ENCODE measurements around the gene FABP7.

Gene FABP7

DNA sequence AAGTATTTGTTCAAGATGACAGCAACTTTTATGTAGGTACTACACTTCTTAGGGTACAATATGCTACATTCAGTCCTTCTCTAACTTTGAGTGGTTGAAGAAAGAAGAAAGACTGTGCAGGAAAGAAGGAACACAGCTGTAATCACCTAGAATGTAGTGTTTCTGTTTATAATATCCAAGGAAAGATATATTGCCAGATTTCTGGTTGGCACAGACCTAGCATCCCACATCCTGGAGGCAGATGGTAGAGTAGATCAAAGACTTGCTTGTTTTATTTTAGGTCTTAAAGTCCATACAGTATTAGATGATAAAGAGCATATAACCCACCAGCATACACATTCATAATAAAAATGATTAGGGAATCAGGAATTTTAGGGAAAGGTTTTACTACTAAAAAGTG lies 13.3 kb upstream of the FABP7 start:
- peaks cover 9% of the 10 kb centered on the region for H3K4me1 ChIP-seq (ENCODE audit: control insufficient read depth, insufficient read depth, low read length)
- no peak overlapping the region for H3K4me3 ChIP-seq (ENCODE audit: low read length)
- no peaks in the 10 kb centered on the region for H3K27me3 ChIP-seq (ENCODE audit: control insufficient read depth, insufficient read depth, low read length)
- H3K36me3 ChIP-seq (ENCODE audit: control insufficient read depth, insufficient read depth, low read length) = no peaks in the 10 kb centered on the region
- H3K9ac ChIP-seq (ENCODE audit: low read length) = no peak overlapping the region
- H3K9me3 ChIP-seq (ENCODE audit: control insufficient read depth, low read length) = no peaks in the 10 kb centered on the region

GRCh38 chr6:122770835-122771601 lies 8.5 kb upstream of the FABP7 start:
- Histone ChIP-seq H3K36me3 (ENCODE audit: control insufficient read depth, insufficient read depth, low read length) (no peaks in the 10 kb centered on the region), H3K9me3 (ENCODE audit: control insufficient read depth, low read length) (no peaks in the 10 kb centered on the region), H3K9ac (ENCODE audit: low read length) (no peak overlapping the region), H3K4me1 (ENCODE audit: control insufficient read depth, insufficient read depth, low read length) (peaks cover 9% of the 10 kb centered on the region), H3K4me3 (ENCODE audit: low read length) (no peak overlapping the region), H3K27me3 (ENCODE audit: control insufficient read depth, insufficient read depth, low read length) (no peaks in the 10 kb centered on the region)

DNA sequence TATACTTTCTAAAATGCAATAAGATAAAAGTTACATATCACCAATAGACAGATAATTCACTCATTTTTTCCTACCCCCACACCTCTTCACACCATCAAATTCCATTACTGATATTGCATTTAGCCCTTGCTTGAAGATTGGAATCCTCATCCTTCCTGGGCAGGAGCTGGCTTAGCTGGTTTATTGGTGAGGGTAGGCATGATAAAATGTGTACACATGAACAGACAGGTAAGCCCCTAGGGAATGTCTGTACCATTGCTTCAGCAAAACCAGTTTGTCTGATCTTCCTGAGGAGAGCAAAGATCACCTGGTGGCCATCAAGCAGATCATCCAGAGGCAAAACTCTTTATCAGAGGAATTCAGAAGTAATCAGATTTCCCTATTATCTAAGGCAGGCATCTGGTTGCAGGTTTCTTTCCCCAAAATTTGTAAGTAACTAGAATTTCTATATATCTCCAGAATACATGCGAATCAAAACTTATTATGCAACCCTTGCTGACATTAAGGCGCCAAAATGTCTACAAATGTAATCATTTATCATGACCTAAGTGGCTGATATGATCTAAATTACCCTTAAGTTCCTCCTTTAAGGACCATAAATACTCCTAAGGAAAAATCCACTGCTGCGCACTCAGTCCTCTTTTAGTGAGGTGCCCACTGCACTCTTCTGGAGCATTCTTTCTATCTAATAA lies 6.6 kb upstream of the FABP7 start:
- Histone ChIP-seq H3K9me3 (ENCODE audit: control insufficient read depth, low read length) (no peaks in the 10 kb centered on the region), H3K4me1 (ENCODE audit: control insufficient read depth, insufficient read depth, low read length) (peaks cover 9% of the 10 kb centered on the region), H3K36me3 (ENCODE audit: control insufficient read depth, insufficient read depth, low read length) (no peaks in the 10 kb centered on the region), H3K27me3 (ENCODE audit: control insufficient read depth, insufficient read depth, low read length) (no peaks in the 10 kb centered on the region), H3K4me3 (ENCODE audit: low read length) (no peak overlapping the region), H3K9ac (ENCODE audit: low read length) (no peak overlapping the region)

DNA sequence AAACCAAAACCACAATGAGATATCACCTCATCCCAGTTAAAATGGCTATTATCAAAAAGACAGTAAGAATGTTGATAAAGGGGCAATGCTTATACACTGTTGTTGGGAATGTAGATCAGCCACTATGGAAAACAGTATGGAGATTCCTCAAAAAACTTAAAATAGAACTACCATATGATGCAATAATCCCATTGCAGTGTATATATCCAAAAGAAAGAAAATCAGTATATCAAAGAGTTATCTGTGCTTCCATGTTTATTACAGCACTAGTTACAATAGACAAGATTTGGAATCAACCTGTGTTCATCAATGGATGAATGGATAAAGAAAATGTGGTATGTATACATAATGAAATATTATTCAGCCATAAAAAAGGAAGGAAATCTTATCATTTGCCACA lies 3.5 kb upstream of the FABP7 start:
- H3K4me1 ChIP-seq (ENCODE audit: control insufficient read depth, insufficient read depth, low read length) = peaks cover 1% of the 10 kb centered on the region

GRCh38 chr6:122778302-122778701 lies 1.2 kb upstream of the FABP7 start:
- no peak overlapping the region for H3K9ac ChIP-seq (ENCODE audit: low read length)
- H3K4me1 ChIP-seq (ENCODE audit: control insufficient read depth, insufficient read depth, low read length) = no peaks in the 10 kb centered on the region
- H3K9me3 ChIP-seq (ENCODE audit: control insufficient read depth, low read length) = no peaks in the 10 kb centered on the region
- no peaks in the 10 kb centered on the region for H3K36me3 ChIP-seq (ENCODE audit: control insufficient read depth, insufficient read depth, low read length)
- H3K27me3 ChIP-seq (ENCODE audit: control insufficient read depth, insufficient read depth, low read length) = no peaks in the 10 kb centered on the region
- no peak overlapping the region for H3K4me3 ChIP-seq (ENCODE audit: low read length)

More for the DNA sequence above, 3.5 kb upstream of the FABP7 start:
- Histone ChIP-seq H3K4me3 (ENCODE audit: low read length) (no peak overlapping the region), H3K27me3 (ENCODE audit: control insufficient read depth, insufficient read depth, low read length) (no peaks in the 10 kb centered on the region), H3K9me3 (ENCODE audit: control insufficient read depth, low read length) (no peaks in the 10 kb centered on the region), H3K36me3 (ENCODE audit: control insufficient read depth, insufficient read depth, low read length) (no peaks in the 10 kb centered on the region), H3K9ac (ENCODE audit: low read length) (no peak overlapping the region)

GRCh38 chr6:122778985-122779661 lies 393 bp upstream of the FABP7 start:
- Histone ChIP-seq H3K9me3 (ENCODE audit: control insufficient read depth, low read length) (no peaks in the 10 kb centered on the region), H3K27me3 (ENCODE audit: control insufficient read depth, insufficient read depth, low read length) (no peaks in the 10 kb centered on the region), H3K4me3 (ENCODE audit: low read length) (no peak overlapping the region), H3K36me3 (ENCODE audit: control insufficient read depth, insufficient read depth, low read length) (no peaks in the 10 kb centered on the region), H3K9ac (ENCODE audit: low read length) (no peak overlapping the region), H3K4me1 (ENCODE audit: control insufficient read depth, insufficient read depth, low read length) (no peaks in the 10 kb centered on the region)

- H3K36me3 ChIP-seq (ENCODE audit: control insufficient read depth, insufficient read depth, low read length) = no peaks in the 10 kb centered on the region
- H3K4me3 ChIP-seq (ENCODE audit: low read length) = no peak overlapping the region
- no peaks in the 10 kb centered on the region for H3K27me3 ChIP-seq (ENCODE audit: control insufficient read depth, insufficient read depth, low read length)
- H3K9ac ChIP-seq (ENCODE audit: low read length) = no peak overlapping the region
- H3K4me1 ChIP-seq (ENCODE audit: control insufficient read depth, insufficient read depth, low read length) = no peaks in the 10 kb centered on the region
- H3K9me3 ChIP-seq (ENCODE audit: control insufficient read depth, low read length) = no peaks in the 10 kb centered on the region
Observed at GRCh38 chr6:122780114-122780513, 598 bp downstream of the FABP7 start.

DNA sequence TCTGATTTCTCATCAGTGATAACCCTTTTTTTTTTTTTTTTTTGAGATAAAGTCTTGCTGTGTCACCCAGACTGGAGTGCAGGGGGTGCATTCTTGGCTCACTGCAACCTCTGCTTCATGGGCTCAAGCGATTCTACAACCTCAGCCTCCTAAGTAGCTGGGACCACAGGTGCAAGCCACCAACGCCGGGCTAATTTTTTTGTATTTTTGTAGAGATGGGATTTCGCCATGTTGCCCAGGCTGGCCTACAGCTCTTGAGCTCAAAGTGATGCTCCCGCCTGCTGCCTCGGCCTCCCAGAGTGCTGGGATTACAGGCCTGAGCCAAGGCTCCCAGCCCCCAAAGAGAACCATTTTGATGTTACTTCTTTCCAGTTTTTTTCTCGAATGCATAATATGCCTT lies 2.2 kb downstream of the FABP7 start:
- Histone ChIP-seq H3K9ac (ENCODE audit: low read length) (no peak overlapping the region), H3K4me3 (ENCODE audit: low read length) (no peak overlapping the region), H3K9me3 (ENCODE audit: control insufficient read depth, low read length) (no peaks in the 10 kb centered on the region), H3K27me3 (ENCODE audit: control insufficient read depth, insufficient read depth, low read length) (no peaks in the 10 kb centered on the region), H3K4me1 (ENCODE audit: control insufficient read depth, insufficient read depth, low read length) (no peaks in the 10 kb centered on the region), H3K36me3 (ENCODE audit: control insufficient read depth, insufficient read depth, low read length) (no peaks in the 10 kb centered on the region)

DNA sequence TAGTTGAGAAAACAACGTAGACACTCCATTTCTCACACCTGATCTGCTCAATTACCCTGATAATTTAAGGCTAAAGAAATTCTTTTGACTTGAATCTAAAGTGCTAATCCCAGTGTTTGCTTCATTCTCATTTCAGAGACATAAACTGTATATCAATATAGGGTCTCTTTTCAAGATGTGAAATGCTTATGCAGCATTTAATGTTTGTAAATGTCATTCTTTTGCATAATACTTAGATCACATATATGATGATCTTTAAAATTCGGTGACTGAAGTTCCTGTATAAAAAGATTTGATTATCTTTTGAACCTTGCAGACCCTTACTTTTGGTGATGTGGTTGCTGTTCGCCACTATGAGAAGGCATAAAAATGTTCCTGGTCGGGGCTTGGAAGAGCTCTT lies 3.9 kb downstream of the FABP7 start:
- Histone ChIP-seq H3K4me3 (ENCODE audit: low read length) (no peak overlapping the region), H3K9ac (ENCODE audit: low read length) (no peak overlapping the region), H3K27me3 (ENCODE audit: control insufficient read depth, insufficient read depth, low read length) (no peaks in the 10 kb centered on the region), H3K4me1 (ENCODE audit: control insufficient read depth, insufficient read depth, low read length) (peaks cover 5% of the 10 kb centered on the region), H3K9me3 (ENCODE audit: control insufficient read depth, low read length) (no peaks in the 10 kb centered on the region), H3K36me3 (ENCODE audit: control insufficient read depth, insufficient read depth, low read length) (no peaks in the 10 kb centered on the region)

DNA sequence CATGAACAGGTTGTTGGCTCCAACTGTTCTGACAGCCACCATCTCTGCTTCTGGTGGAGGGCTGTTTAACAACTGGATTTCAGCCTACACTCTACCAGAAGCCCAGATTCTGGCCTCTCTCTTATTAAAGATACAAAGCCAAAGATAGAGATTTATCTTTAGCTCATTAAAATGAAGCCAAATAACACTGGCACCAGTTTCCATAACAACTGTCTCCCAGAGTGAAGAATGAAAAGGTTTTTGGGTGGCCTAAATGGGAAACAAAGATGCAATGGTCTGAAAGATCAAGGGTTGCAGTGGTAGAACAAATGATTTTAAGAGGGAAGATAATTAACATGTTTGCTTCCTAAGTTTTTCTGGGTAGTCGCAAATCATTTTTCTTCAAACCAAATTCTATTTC lies 6.4 kb downstream of the FABP7 start:
- Histone ChIP-seq H3K9me3 (ENCODE audit: control insufficient read depth, low read length) (no peaks in the 10 kb centered on the region), H3K27me3 (ENCODE audit: control insufficient read depth, insufficient read depth, low read length) (no peaks in the 10 kb centered on the region), H3K4me3 (ENCODE audit: low read length) (no peak overlapping the region), H3K9ac (ENCODE audit: low read length) (no peak overlapping the region), H3K36me3 (ENCODE audit: control insufficient read depth, insufficient read depth, low read length) (no peaks in the 10 kb centered on the region), H3K4me1 (ENCODE audit: control insufficient read depth, insufficient read depth, low read length) (peaks cover 19% of the 10 kb centered on the region)

- Histone ChIP-seq H3K4me1 (ENCODE audit: control insufficient read depth, insufficient read depth, low read length) (peaks cover 33% of the 10 kb centered on the region), H3K9me3 (ENCODE audit: control insufficient read depth, low read length) (no peaks in the 10 kb centered on the region), H3K27me3 (ENCODE audit: control insufficient read depth, insufficient read depth, low read length) (no peaks in the 10 kb centered on the region), H3K36me3 (ENCODE audit: control insufficient read depth, insufficient read depth, low read length) (no peaks in the 10 kb centered on the region), H3K9ac (ENCODE audit: low read length) (no peak overlapping the region), H3K4me3 (ENCODE audit: low read length) (no peak overlapping the region)
Observed at GRCh38 chr6:122787721-122788120, 8.2 kb downstream of the FABP7 start.

DNA sequence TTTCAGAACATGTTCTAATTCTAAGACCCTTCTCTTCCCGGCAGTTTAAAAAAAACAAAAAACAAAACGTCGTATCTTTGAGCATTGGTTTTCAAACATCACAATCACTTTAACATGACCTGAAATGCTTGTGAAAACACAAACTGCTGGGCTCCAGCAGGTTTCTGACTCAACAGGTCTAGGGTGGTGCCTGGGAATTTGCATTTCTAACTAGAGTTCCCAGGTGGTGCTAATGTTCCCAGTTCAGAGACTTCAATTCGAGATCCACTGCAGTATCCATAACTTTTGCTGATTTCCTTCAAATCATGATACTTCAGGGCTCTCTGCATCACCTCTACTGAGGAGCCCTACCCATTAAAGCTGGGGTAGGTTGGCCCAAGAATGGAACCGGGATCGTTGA lies 8.7 kb downstream of the FABP7 start:
- H3K36me3 ChIP-seq (ENCODE audit: control insufficient read depth, insufficient read depth, low read length) = no peaks in the 10 kb centered on the region
- H3K27me3 ChIP-seq (ENCODE audit: control insufficient read depth, insufficient read depth, low read length) = no peaks in the 10 kb centered on the region
- no peak overlapping the region for H3K4me3 ChIP-seq (ENCODE audit: low read length)
- peak overlapping the region; percentile 90 for H3K9ac ChIP-seq (ENCODE audit: low read length)
- no peaks in the 10 kb centered on the region for H3K9me3 ChIP-seq (ENCODE audit: control insufficient read depth, low read length)
- peaks cover 36% of the 10 kb centered on the region for H3K4me1 ChIP-seq (ENCODE audit: control insufficient read depth, insufficient read depth, low read length)

Measured in mucosa of stomach (tissue), 1 donor.